Measurements from ENCODE around the gene MGAT4C.

- TF ChIP-seq CTCF (conservative IDR thresholded peaks at IDR 0.05) (no peak), ZFX (IDR thresholded peaks at IDR 0.05) (no peak)
These were observed 82.0 kb downstream of the MGAT4C start for GRCh38 chr12:86174188-86174587.
